Measurements from ENCODE around the gene CTTNBP2. TPM values are rescaled to one million over a fixed set of nuclear protein-coding genes. Genes with fewer than 3 reads are reported as not detected.

Gene CTTNBP2
- total RNA-seq, 1 donor from 2014 or later: 3.9 TPM

- DNase-seq (ENCODE audit: extremely low read depth, low read depth, low spot score): no peak
Observed at GRCh38 chr7:117692338-117692737, 180.9 kb downstream of the CTTNBP2 start.

GRCh38 chr7:117690147-117690546 is 183.1 kb downstream of the CTTNBP2 start:
- DNase-seq (ENCODE audit: extremely low read depth, low read depth, low spot score): no peak

GRCh38 chr7:117689406-117689805 is 183.8 kb downstream of the CTTNBP2 start:
- no peak for DNase-seq (ENCODE audit: extremely low read depth, low read depth, low spot score)

- DNase-seq (ENCODE audit: extremely low read depth, low read depth, low spot score): no peak
Observed at GRCh38 chr7:117688126-117688525, 185.1 kb downstream of the CTTNBP2 start.

GRCh38 chr7:117686311-117686935 is 186.8 kb downstream of the CTTNBP2 start:
- no peak for DNase-seq (ENCODE audit: extremely low read depth, low read depth, low spot score)

- DNase-seq (ENCODE audit: extremely low read depth, low read depth, low spot score): no peak
Observed at GRCh38 chr7:117685795-117686194, 187.4 kb downstream of the CTTNBP2 start.

GRCh38 chr7:117683430-117684175 is 189.6 kb downstream of the CTTNBP2 start:
- DNase-seq (ENCODE audit: extremely low read depth, low read depth, low spot score): no peak

GRCh38 chr7:117682681-117683385 is 190.4 kb downstream of the CTTNBP2 start:
- no peak for DNase-seq (ENCODE audit: extremely low read depth, low read depth, low spot score)

- no peak for DNase-seq (ENCODE audit: extremely low read depth, low read depth, low spot score)
Observed at GRCh38 chr7:117679120-117679519, 194.1 kb downstream of the CTTNBP2 start.

- DNase-seq (ENCODE audit: extremely low read depth, low read depth, low spot score): no peak
Observed at GRCh38 chr7:117675497-117676435, 197.5 kb downstream of the CTTNBP2 start.

- DNase-seq (ENCODE audit: extremely low read depth, low read depth, low spot score): no peak
Observed at GRCh38 chr7:117674617-117675016, 198.6 kb downstream of the CTTNBP2 start.

- DNase-seq (ENCODE audit: extremely low read depth, low read depth, low spot score): peak; percentile 39
Observed at GRCh38 chr7:117673839-117674238, 199.4 kb downstream of the CTTNBP2 start.

GRCh38 chr7:117673367-117673766 is 199.9 kb downstream of the CTTNBP2 start:
- no peak for DNase-seq (ENCODE audit: extremely low read depth, low read depth, low spot score)

GRCh38 chr7:117672453-117672852 is 200.8 kb downstream of the CTTNBP2 start:
- no peak for DNase-seq (ENCODE audit: extremely low read depth, low read depth, low spot score)

GRCh38 chr7:117669818-117670217 is 203.4 kb downstream of the CTTNBP2 start:
- no peak for DNase-seq (ENCODE audit: extremely low read depth, low read depth, low spot score)

GRCh38 chr7:117667456-117667855 is 205.8 kb downstream of the CTTNBP2 start:
- no peak for DNase-seq (ENCODE audit: extremely low read depth, low read depth, low spot score)

- no peak for DNase-seq (ENCODE audit: extremely low read depth, low read depth, low spot score)
Observed at GRCh38 chr7:117666689-117667088, 206.6 kb downstream of the CTTNBP2 start.

GRCh38 chr7:117666031-117666430 is 207.2 kb downstream of the CTTNBP2 start:
- DNase-seq (ENCODE audit: extremely low read depth, low read depth, low spot score): peak; percentile 31

GRCh38 chr7:117665368-117665767 is 207.9 kb downstream of the CTTNBP2 start:
- DNase-seq (ENCODE audit: extremely low read depth, low read depth, low spot score): no peak

- DNase-seq (ENCODE audit: extremely low read depth, low read depth, low spot score): no peak
Observed at GRCh38 chr7:117664047-117664446, 209.2 kb downstream of the CTTNBP2 start.

- DNase-seq (ENCODE audit: extremely low read depth, low read depth, low spot score): no peak
Observed at GRCh38 chr7:117661328-117661727, 211.9 kb downstream of the CTTNBP2 start.
